IMR-90 (cell line): ENCODE results near the gene BTF3. TPM values are rescaled to one million over a fixed set of nuclear protein-coding genes. Genes with fewer than 3 reads are reported as not detected.

Source experiments
- ATAC-seq: fragments of 200-7000 bp; cut with Tn5 transposase; 2 replicates; pipeline ENCODE4 v1.9.1; 2020; ENCODE audit warnings: low read depth, mild to moderate bottlenecking, moderate library complexity
- BruUV-seq: library from RNA; stranded (reverse); fragments of 400-500 nt; replicated peaks from 2 replicates; lab custom pipeline; 2021; lab: Mats Ljungman, UMichigan
- CTCF ChIA-PET: fragments of 300-600 bp; formaldehyde crosslinking; extraction: SDS; loops from one replicate; lab custom pipeline; 2021; ENCODE audit warnings: antibody characterized with exemption; lab: Yijun Ruan, JAX
- POLR2A ChIA-PET: fragments of 300-600 bp; sonication (Branson Sonifier 250); formaldehyde crosslinking; loops from one replicate; lab custom pipeline; 2022; ENCODE audit warnings: antibody characterized with exemption; ENCODE audit not compliant: unreplicated experiment; lab: Charles Lee
- DNase-seq: peaks from one replicate; pipeline ENCODE4 v3.0.0; 2013
- H2AFZ ChIP-seq: replicated peaks from 2 replicates; pipeline ENCODE3; 2013; ENCODE audit warnings: low read length, mild to moderate bottlenecking; ENCODE audit not compliant: poor library complexity
- H2AK5ac ChIP-seq: 2 replicates; pipeline ENCODE4 v1.6.1; 2013; ENCODE audit warnings: low read depth, low read length, inconsistent platforms
- H2AK9ac ChIP-seq: replicated peaks from 2 replicates; pipeline ENCODE3; 2013; ENCODE audit warnings: mild to moderate bottlenecking, low read depth, low read length, moderate library complexity; ENCODE audit not compliant: poor library complexity
- H2BK120ac ChIP-seq: 2 replicates; pipeline ENCODE4 v1.6.1; 2013; ENCODE audit warnings: low read depth, low read length, inconsistent platforms
- H2BK15ac ChIP-seq: 3 replicates; pipeline ENCODE4 v1.6.1; 2013; ENCODE audit warnings: low read depth, low read length, inconsistent platforms
- H2BK20ac ChIP-seq: 2 replicates; pipeline ENCODE4 v1.6.1; 2013; ENCODE audit warnings: low read depth, mild to moderate bottlenecking, inconsistent platforms, low read length, moderate library complexity
- H2BK5ac ChIP-seq: 2 replicates; pipeline ENCODE4 v1.6.1; 2013; ENCODE audit warnings: mild to moderate bottlenecking, low read depth, low read length, inconsistent platforms; ENCODE audit not compliant: poor library complexity, severe bottlenecking
- H3K14ac ChIP-seq: replicated peaks from 2 replicates; pipeline ENCODE4 v1.6.1; 2013; ENCODE audit warnings: low read depth, low read length, inconsistent platforms
- H3K18ac ChIP-seq: 2 replicates; pipeline ENCODE4 v1.6.1; 2013; ENCODE audit warnings: low read depth, low read length, control low read depth
- H3K23ac ChIP-seq: 2 replicates; pipeline ENCODE4 v1.6.1; 2013; ENCODE audit warnings: low read depth, low read length, inconsistent platforms
- H3K27ac ChIP-seq: 2 replicates; pipeline ENCODE4 v1.5.1; 2013; ENCODE audit warnings: mild to moderate bottlenecking, control low read depth, low read length; ENCODE audit not compliant: insufficient read depth
- H3K27me3 ChIP-seq: 2 replicates; pipeline ENCODE4 v1.6.1; 2013; ENCODE audit warnings: low read length; ENCODE audit not compliant: control insufficient read depth, insufficient read depth
- H3K36me3 ChIP-seq: 2 replicates; pipeline ENCODE4 v1.6.1; 2013; ENCODE audit warnings: low read length, mixed read lengths; ENCODE audit not compliant: control insufficient read depth, insufficient read depth
- H3K4ac ChIP-seq: 2 replicates; pipeline ENCODE4 v1.6.1; 2013; ENCODE audit warnings: low read depth, low read length, inconsistent platforms
- H3K4me1 ChIP-seq: 2 replicates; pipeline ENCODE4 v1.6.1; 2013; ENCODE audit warnings: low read length, mixed read lengths; ENCODE audit not compliant: control insufficient read depth, insufficient read depth
- H3K4me2 ChIP-seq: 2 replicates; pipeline ENCODE4 v1.6.1; 2013; ENCODE audit warnings: low read depth, mild to moderate bottlenecking, control low read depth, low read length, moderate library complexity
- H3K4me3 ChIP-seq: 2 replicates; pipeline ENCODE4 v1.5.1; 2013; ENCODE audit warnings: low read depth, mild to moderate bottlenecking, control low read depth, low read length, moderate library complexity; ENCODE audit not compliant: insufficient read depth
- H3K56ac ChIP-seq: 2 replicates; pipeline ENCODE4 v1.6.1; 2013; ENCODE audit warnings: low read length, inconsistent platforms; ENCODE audit not compliant: insufficient read depth; ENCODE audit errors: extremely low read depth
- H3K79me1 ChIP-seq, 2 experiments: 2 replicates each; pipeline ENCODE4 v1.6.1; 2013; ENCODE audit warnings: low read length in 2 of 2, inconsistent platforms in 1 of 2, low read depth in 1 of 2
- H3K9ac ChIP-seq: 2 replicates; pipeline ENCODE4 v1.6.1; 2013; ENCODE audit warnings: low read depth, low read length, control low read depth
- H3K9me1 ChIP-seq: 2 replicates; pipeline ENCODE4 v1.6.1; 2013; ENCODE audit warnings: low read length, inconsistent platforms; ENCODE audit not compliant: insufficient read depth
- H3K9me3 ChIP-seq: 2 replicates; pipeline ENCODE4 v1.6.1; 2013; ENCODE audit warnings: low read length; ENCODE audit not compliant: control insufficient read depth, insufficient read depth
- H4K20me1 ChIP-seq: 2 replicates; pipeline ENCODE4 v1.6.1; 2013; ENCODE audit warnings: low read length, inconsistent platforms; ENCODE audit not compliant: insufficient read depth
- H4K5ac ChIP-seq: 2 replicates; pipeline ENCODE4 v1.6.1; 2013; ENCODE audit warnings: mild to moderate bottlenecking, low read depth, low read length, control low read depth
- H4K8ac ChIP-seq, 2 experiments: 2 replicates each; pipeline ENCODE4 v1.6.1; 2013; ENCODE audit warnings: low read depth in 2 of 2, low read length in 2 of 2, control low read depth in 1 of 2, inconsistent platforms in 1 of 2
- H4K91ac ChIP-seq: 2 replicates; pipeline ENCODE4 v1.6.1; 2013; ENCODE audit warnings: low read depth, low read length, inconsistent platforms; ENCODE audit not compliant: insufficient read depth
- BHLHE40 ChIP-seq: fragments of 150-350 bp; IDR thresholded peaks from 2 replicates; pipeline ENCODE4 v1.6.1; 2016; ENCODE audit warnings: mild to moderate bottlenecking, low read depth, low read length
- CEBPB ChIP-seq: IDR thresholded peaks from 2 replicates; pipeline ENCODE4 v1.6.1; 2012; ENCODE audit warnings: low read depth, low read length, improper control_type of control experiment
- CHD1 ChIP-seq: IDR thresholded peaks from 2 replicates; pipeline ENCODE4 v1.6.1; 2012; ENCODE audit warnings: low read depth, low read length, improper control_type of control experiment
- CTCF ChIP-seq: conservative IDR thresholded peaks from 2 replicates; pipeline ENCODE4 v1.5.1; 2012; ENCODE audit warnings: mild to moderate bottlenecking, low read depth, low read length, improper control_type of control experiment
- ELK1 ChIP-seq: fragments of 150-350 bp; IDR thresholded peaks from 2 replicates; pipeline ENCODE4 v1.6.1; 2016; ENCODE audit warnings: low read depth, mild to moderate bottlenecking, low read length, moderate library complexity, borderline replicate concordance
- FOS ChIP-seq: fragments of 150-350 bp; IDR thresholded peaks from 2 replicates; pipeline ENCODE4 v1.6.1; 2016; ENCODE audit warnings: low read depth, low read length
- MAFK ChIP-seq: IDR thresholded peaks from 2 replicates; pipeline ENCODE4 v1.6.1; 2012; ENCODE audit warnings: low read depth, low read length, improper control_type of control experiment
- MAZ ChIP-seq: IDR thresholded peaks from 2 replicates; pipeline ENCODE4 v1.6.1; 2012; ENCODE audit warnings: low read depth, mild to moderate bottlenecking, low read length, improper control_type of control experiment, moderate library complexity, borderline replicate concordance
- MXI1 ChIP-seq: IDR thresholded peaks from 2 replicates; pipeline ENCODE4 v1.6.1; 2012; ENCODE audit warnings: low read depth, mild to moderate bottlenecking, low read length, moderate library complexity, borderline replicate concordance
- NFE2L2 ChIP-seq: fragments of 150-350 bp; IDR thresholded peaks from 2 replicates; pipeline ENCODE4 v1.6.1; 2016; ENCODE audit warnings: low read depth, mild to moderate bottlenecking, low read length
- POLR2A ChIP-seq: IDR thresholded peaks from 2 replicates; pipeline ENCODE4 v1.6.1; 2012; ENCODE audit warnings: mild to moderate bottlenecking, low read depth, low read length
- RAD21 ChIP-seq: IDR thresholded peaks from 2 replicates; pipeline ENCODE4 v1.6.1; 2012; ENCODE audit warnings: low read length, improper control_type of control experiment
- RCOR1 ChIP-seq: IDR thresholded peaks from 2 replicates; pipeline ENCODE4 v1.6.1; 2012; ENCODE audit warnings: mild to moderate bottlenecking, low read length, improper control_type of control experiment; ENCODE audit not compliant: insufficient replicate concordance
- RFX5 ChIP-seq: IDR thresholded peaks from 2 replicates; pipeline ENCODE4 v1.8.0; 2012; ENCODE audit warnings: low read depth, mild to moderate bottlenecking, low read length, moderate library complexity
- USF2 ChIP-seq: fragments of 150-350 bp; IDR thresholded peaks from 2 replicates; pipeline ENCODE4 v1.6.1; 2017; ENCODE audit warnings: mild to moderate bottlenecking, antibody characterized with exemption, low read length, low read depth
- WGBS, 2 experiments: methylation state at CpG; one replicate each; pipeline versions ENCODE4 v1.1.5 to v1.1.7; 2013; ENCODE audit warnings: missing lambda C conversion rate in 2 of 2; ENCODE audit not compliant: insufficient read length in 1 of 2; ENCODE audit errors: extremely low coverage in 2 of 2; 5-methylcytosine and 5-hydroxymethylcytosine counted together
- dilution Hi-C: fragments of 300-500 bp; cut with HindIII; formaldehyde crosslinking; loops from one replicate; pipeline ENCODE4 v1.14.3; 2018; ENCODE audit warnings: low sequenced_read_pairs; ENCODE audit not compliant: unreplicated experiment
- in situ Hi-C: fragments of 300-500 bp; cut with MboI; formaldehyde crosslinking; loops from 3 replicates; pipeline ENCODE4 v1.14.3; 2019; ENCODE audit warnings: low sequenced_read_pairs, inconsistent platforms, mixed read lengths
- intact Hi-C: fragments of 100-400 bp; cut with micrococcal nuclease; formaldehyde crosslinking; loops from 2 replicates; pipeline ENCODE4 v1.10.0; 2022
- polyA plus RNA-seq, 3 experiments: library from polyadenylated mRNA; depleted of rRNA; stranded (reverse); fragments of >200 nt; gene quantifications; 2 replicates each; pipeline ENCODE4 v1.2.3, GENCODE V29; 2012; ENCODE audit warnings: low replicate concordance in 1 of 3
- total RNA-seq: library from RNA; depleted of rRNA; stranded (reverse); fragments of >200 nt; gene quantifications from 2 replicates; pipeline ENCODE4 v1.2.3, GENCODE V29; 2012

BTF3 gene
- total and polyA plus RNA-seq, 2 of the 4 experiments (the other 2 are of a cell fraction), result 225 to 443 TPM

- H4K5ac ChIP-seq, result peak overlapping the region; percentile 76
- 100% methylated on average over 1 of the region's 16 CpGs; no CpG with 5 or more reads in 1 of the 2 experiments for WGBS, 2 experiments
- DNase-seq, result no peak
- no peak for ATAC-seq
- peaks cover 24% of the 10 kb centered on the region for H4K20me1 ChIP-seq
- peak overlapping the region; percentile 87 for H2AK9ac ChIP-seq
- peak overlapping the region; percentile 98 for H3K4ac ChIP-seq
- H3K56ac ChIP-seq, result peak overlapping the region; percentile 81
- H4K91ac ChIP-seq, result peak overlapping the region; percentile 88
- H2AK5ac ChIP-seq, result peak overlapping the region; percentile 41; the same call in 1 of the 2 replicates
- H3K36me3 ChIP-seq, result peaks cover 3% of the 10 kb centered on the region
- peak overlapping the region; percentile 89 for H3K9ac ChIP-seq
- H3K27ac ChIP-seq, result peak overlapping the region; percentile 75
- peak overlapping the region; percentile 98 for H3K14ac ChIP-seq
- POLR2A ChIA-PET, result interaction anchor here (0.6 kb wide), 1 partner anchor 269 kb away, joined by 3 read pairs; no protein-coding TSS in a partner anchor
- peak overlapping the region; percentile 88 for H2BK5ac ChIP-seq
- dilution Hi-C loops (no loop called here), in situ Hi-C loops (no loop called here), intact Hi-C loops (no loop called here)
- CTCF ChIA-PET, result interaction anchor here (0.6 kb wide), 1 partner anchor 253 kb away, joined by 3 read pairs; no protein-coding TSS in a partner anchor
- H2BK20ac ChIP-seq, result no peak overlapping the region
- peaks cover 2% of the 10 kb centered on the region; the same call in 1 of the 2 replicates for H3K9me1 ChIP-seq
- peak overlapping the region; percentile 97 for H2AFZ ChIP-seq
- no peak overlapping the region; the same call in 1 of the 2 replicates for H3K18ac ChIP-seq
- H3K23ac ChIP-seq, result peak overlapping the region; percentile 95
- peak overlapping the region; percentile 79 for H3K4me3 ChIP-seq
- H2BK120ac ChIP-seq, result 0 out of 2 replicates have a peak overlapping the region, but pooled peaks have one; percentile 38
- no peaks in the 10 kb centered on the region; the same call in 1 of the 2 replicates for H3K27me3 ChIP-seq
- H2BK15ac ChIP-seq, result no peak overlapping the region
- H4K8ac ChIP-seq, result peak overlapping the region; percentile 86 to 99
- H3K79me1 ChIP-seq, result peaks cover 0 to 26% of the 10 kb centered on the region in 2 experiments; a peak in 2 of 4 replicates
- peaks cover 2% of the 10 kb centered on the region; the same call in 1 of the 2 replicates for H3K4me1 ChIP-seq
- BruUV-seq, result TSS peak; percentile 86
- peak overlapping the region; percentile 84 for H3K4me2 ChIP-seq
- H3K9me3 ChIP-seq, result no peaks in the 10 kb centered on the region
- TF ChIP-seq BHLHE40 (no peak), FOS (no peak), CTCF (no peak), CEBPB (no peak), ELK1 (no peak), CHD1 (no peak), USF2 (no peak), RAD21 (no peak), RFX5 (no peak), POLR2A (no peak), MAZ (no peak), NFE2L2 (no peak), MXI1 (no peak), RCOR1 (no peak), MAFK (no peak)
Measured at GRCh38 chr5:73497497-73498056, 665 bp upstream of the BTF3 start.
